Ectodermal cell (in vitro differentiated cells): Measurements from ENCODE around the gene ZNF570.

Source experiments
- H3K27ac ChIP-seq: 2 replicates; pipeline ENCODE4 v1.7.0; 2013; ENCODE audit warnings: mild to moderate bottlenecking, low read depth, low read length; ENCODE audit not compliant: insufficient read depth, poor library complexity, severe bottlenecking
- H3K27me3 ChIP-seq: 2 replicates; pipeline ENCODE4 v1.7.0; 2013; ENCODE audit warnings: mild to moderate bottlenecking, low read length; ENCODE audit not compliant: insufficient read depth, control insufficient read depth, poor library complexity, severe bottlenecking
- H3K36me3 ChIP-seq: one replicate; pipeline ENCODE4 v1.7.0; 2013; ENCODE audit warnings: low read length; ENCODE audit not compliant: control insufficient read depth, insufficient read depth
- H3K4me1 ChIP-seq: one replicate; pipeline ENCODE4 v1.7.0; 2013; ENCODE audit warnings: low read length; ENCODE audit not compliant: control insufficient read depth, insufficient read depth
- H3K4me3 ChIP-seq: 2 replicates; pipeline ENCODE4 v1.7.0; 2013; ENCODE audit warnings: low read depth, low read length, control low read depth; ENCODE audit not compliant: insufficient read depth
- H3K9me3 ChIP-seq: 2 replicates; pipeline ENCODE4 v1.7.0; 2013; ENCODE audit warnings: mild to moderate bottlenecking, low read length, moderate library complexity; ENCODE audit not compliant: control insufficient read depth
- WGBS, 2 experiments: methylation state at CpG; one replicate each; pipeline ENCODE4 v1.1.7; 2013; ENCODE audit warnings: missing lambda C conversion rate in 2 of 2; 5-methylcytosine and 5-hydroxymethylcytosine counted together

Gene ZNF570

GRCh38 chr19:37505958-37506386 is 36.8 kb downstream of the ZNF570 start:
- peak overlapping the region; percentile 92 for H3K27ac ChIP-seq
- no peaks in the 10 kb centered on the region for H3K9me3 ChIP-seq
- peaks cover 5% of the 10 kb centered on the region for H3K36me3 ChIP-seq
- no peaks in the 10 kb centered on the region for H3K4me1 ChIP-seq
- peak overlapping the region; percentile 68 for H3K4me3 ChIP-seq
- 6 to 14% methylated on average over 10 to 12 of the region's 12 CpGs for WGBS, 2 experiments
- no peaks in the 10 kb centered on the region for H3K27me3 ChIP-seq

- WGBS, 2 experiments = 4% methylated on average over 40 of the region's 40 CpGs
- peak within 1 kb of the TSS; percentile 68 for H3K4me3 ChIP-seq
- H3K27ac ChIP-seq = peak within 1 kb of the TSS; percentile 92
- no peaks in the 10 kb centered on the region for H3K4me1 ChIP-seq
- peaks cover 8% of the 10 kb centered on the region for H3K36me3 ChIP-seq
- no peaks in the 10 kb centered on the region for H3K9me3 ChIP-seq
- no peaks in the 10 kb centered on the region for H3K27me3 ChIP-seq
Measured at GRCh38 chr19:37506387-37507166, 37.4 kb downstream of the ZNF570 start, which contains the start of gene ZNF793. TSS of gene ZNF793 (plus strand) at chr19:37506939. CDS start at chr19:37523440, 16,501 bp downstream.

GRCh38 chr19:37507167-37507464 is 38.0 kb downstream of the ZNF570 start:
- Histone ChIP-seq H3K27me3 (no peaks in the 10 kb centered on the region), H3K36me3 (peaks cover 13% of the 10 kb centered on the region), H3K4me3 (peak overlapping the region; percentile 68), H3K9me3 (no peaks in the 10 kb centered on the region), H3K4me1 (no peaks in the 10 kb centered on the region), H3K27ac (no peak overlapping the region)
- 9 to 10% methylated on average over 9 of the region's 9 CpGs for WGBS, 2 experiments

- Histone ChIP-seq H3K36me3 (peaks cover 13% of the 10 kb centered on the region), H3K9me3 (no peaks in the 10 kb centered on the region)
- 93 to 100% methylated on average over 3 of the region's 3 CpGs for WGBS, 2 experiments
Measured at GRCh38 chr19:37511186-37511585, 42.0 kb downstream of the ZNF570 start.

GRCh38 chr19:37511821-37512220 is 42.7 kb downstream of the ZNF570 start:
- Histone ChIP-seq H3K4me1 (no peaks in the 10 kb centered on the region), H3K4me3 (no peak overlapping the region), H3K9me3 (no peaks in the 10 kb centered on the region), H3K36me3 (peaks cover 13% of the 10 kb centered on the region), H3K27ac (no peak overlapping the region), H3K27me3 (no peaks in the 10 kb centered on the region)
- 92 to 95% methylated on average over 3 of the region's 3 CpGs for WGBS, 2 experiments

More at GRCh38 chr19:37511186-37511585, 42.0 kb downstream of the ZNF570 start:
- Histone ChIP-seq H3K4me3 (no peak overlapping the region), H3K4me1 (no peaks in the 10 kb centered on the region), H3K27me3 (no peaks in the 10 kb centered on the region), H3K27ac (no peak overlapping the region)

GRCh38 chr19:37513397-37513796 is 44.2 kb downstream of the ZNF570 start:
- 83 to 100% methylated on average over 2 of the region's 2 CpGs for WGBS, 2 experiments
- Histone ChIP-seq H3K9me3 (no peaks in the 10 kb centered on the region), H3K27me3 (no peaks in the 10 kb centered on the region), H3K27ac (no peak overlapping the region), H3K4me1 (no peaks in the 10 kb centered on the region), H3K4me3 (no peak overlapping the region), H3K36me3 (peaks cover 13% of the 10 kb centered on the region)

- Histone ChIP-seq H3K36me3 (peaks cover 20% of the 10 kb centered on the region), H3K9me3 (no peaks in the 10 kb centered on the region), H3K27ac (no peak overlapping the region), H3K27me3 (no peaks in the 10 kb centered on the region), H3K4me1 (no peaks in the 10 kb centered on the region), H3K4me3 (no peak overlapping the region)
- 86 to 96% methylated on average over 2 of the region's 2 CpGs for WGBS, 2 experiments
Measured at GRCh38 chr19:37519890-37520289, 50.7 kb downstream of the ZNF570 start.

GRCh38 chr19:37537391-37537947 is 68.3 kb downstream of the ZNF570 start:
- Histone ChIP-seq H3K36me3 (peaks cover 48% of the 10 kb centered on the region), H3K27me3 (no peaks in the 10 kb centered on the region), H3K4me3 (no peak overlapping the region), H3K27ac (no peak overlapping the region), H3K9me3 (peaks cover 5% of the 10 kb centered on the region), H3K4me1 (no peaks in the 10 kb centered on the region)
- WGBS, 2 experiments = 95 to 97% methylated on average over 7 of the region's 7 CpGs
